ENCODE results near the gene MDC1.
"Not testable (repeated sequence)": the region's sequence is repeated elsewhere in the genome, so short reads cannot be mapped to it uniquely, and the experiment has no call there.

The MDC1 gene

DNA sequence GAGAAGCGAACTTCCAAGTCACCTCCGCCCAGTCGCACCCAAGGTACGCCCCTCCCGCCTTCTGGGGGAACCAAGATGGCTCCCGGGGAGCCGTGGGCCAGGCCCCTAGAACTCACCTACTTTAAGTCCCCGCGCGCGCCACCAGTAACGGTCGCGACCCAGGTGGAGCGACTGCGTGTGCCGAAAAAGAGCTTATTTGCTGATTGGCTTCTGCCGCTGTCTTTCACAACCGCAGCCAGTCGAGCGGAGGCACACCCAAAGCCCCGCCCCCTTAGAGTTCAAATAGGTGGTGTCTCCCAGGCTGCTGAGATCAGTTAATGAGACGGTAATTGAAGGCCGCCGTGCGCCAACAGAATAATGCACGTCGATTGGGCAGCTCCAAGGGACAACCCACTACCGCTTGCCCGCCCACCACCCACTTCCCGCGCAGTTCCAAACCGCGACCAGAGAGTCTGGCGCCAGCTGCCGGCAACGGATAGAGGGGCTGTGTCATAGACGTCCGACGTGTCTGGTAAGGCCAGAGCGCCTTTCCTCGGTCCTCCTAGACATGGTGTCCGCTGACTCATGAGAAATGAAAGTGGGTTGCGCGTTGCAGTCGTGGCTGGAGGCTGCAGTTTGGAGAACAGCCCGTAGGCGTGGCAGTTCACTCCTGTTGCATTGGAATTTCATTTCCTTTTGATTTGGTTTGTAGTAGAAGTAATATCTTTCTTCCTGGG, at the start of gene MDC1:
Gene MDC1, minus strand, starts transcription at position 153 of the 716 bp plus-strand sequence. CDS start 2,106 bp downstream, outside the sequence.
- in situ Hi-C loops (cut with MboI; ENCODE audit: low sequenced_read_pairs) = loop anchor here (5.0 kb wide), 1 partner anchor 35 kb away; no protein-coding TSS in a partner anchor

DNA sequence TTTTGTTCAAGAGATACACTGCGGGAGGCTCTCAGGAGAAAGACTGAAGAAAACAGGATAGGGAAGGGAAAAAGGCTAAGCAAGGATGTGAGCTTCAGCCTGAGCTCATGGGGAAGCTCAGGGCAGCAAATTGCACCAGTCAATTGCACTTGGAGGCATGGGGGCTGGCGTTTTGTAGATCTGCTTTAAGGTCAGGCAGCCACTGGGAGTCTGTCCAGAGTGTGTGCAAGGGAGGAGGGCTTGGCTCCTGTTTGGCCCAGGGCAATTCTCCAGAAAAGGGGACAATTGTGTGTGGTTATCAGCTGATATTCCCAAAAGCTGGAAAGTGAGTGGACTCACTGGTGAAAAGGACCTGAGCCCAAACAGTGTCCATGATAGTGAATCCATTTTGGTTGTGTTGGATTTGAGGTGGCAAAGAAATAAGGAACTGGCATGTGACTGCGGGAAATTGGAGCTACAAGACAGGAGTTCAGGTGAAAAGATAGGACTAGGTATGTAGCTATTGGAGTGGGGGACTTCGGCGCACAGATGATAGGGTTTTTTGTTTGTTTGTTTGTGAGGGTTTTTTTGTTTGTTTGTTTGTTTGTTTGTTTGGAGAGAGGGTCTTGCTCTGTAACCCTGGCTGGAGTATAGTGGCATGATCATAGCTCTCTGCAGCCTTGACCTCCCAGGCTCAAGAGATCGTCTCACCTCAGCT, 49.5 kb upstream of the MDC1 start:
- in situ Hi-C loops (cut with MboI; ENCODE audit: low sequenced_read_pairs) = no loop called here

DNA sequence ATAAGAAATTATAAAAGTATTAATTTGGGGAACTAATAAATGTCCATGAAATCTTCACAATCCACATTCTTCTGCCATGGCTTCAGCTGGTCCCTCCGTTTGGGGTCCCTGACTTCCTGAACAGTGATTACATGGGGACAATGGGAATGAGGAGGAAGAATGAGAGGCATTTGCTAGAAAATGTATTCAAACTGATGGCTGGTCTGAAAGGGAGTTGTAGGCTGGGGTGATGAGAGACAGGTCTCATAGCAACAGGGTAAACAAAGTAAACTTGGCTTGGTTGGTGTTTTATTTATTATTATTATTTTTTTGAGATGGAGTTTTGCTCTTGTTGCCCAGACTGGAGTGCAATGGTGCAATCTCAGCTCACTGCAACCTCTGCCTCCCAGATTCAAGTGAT, 48.4 kb upstream of the MDC1 start:
- in situ Hi-C loops (cut with MboI; ENCODE audit: low sequenced_read_pairs) = not testable (repeated sequence)

GRCh38 chr6:30764490-30765043, 47.5 kb upstream of the MDC1 start:
- in situ Hi-C loops (cut with MboI; ENCODE audit: low sequenced_read_pairs) = not testable (repeated sequence)

- in situ Hi-C loops (cut with MboI; ENCODE audit: low sequenced_read_pairs) = no loop called here
These were observed 46.8 kb upstream of the MDC1 start for GRCh38 chr6:30763618-30764489.

DNA sequence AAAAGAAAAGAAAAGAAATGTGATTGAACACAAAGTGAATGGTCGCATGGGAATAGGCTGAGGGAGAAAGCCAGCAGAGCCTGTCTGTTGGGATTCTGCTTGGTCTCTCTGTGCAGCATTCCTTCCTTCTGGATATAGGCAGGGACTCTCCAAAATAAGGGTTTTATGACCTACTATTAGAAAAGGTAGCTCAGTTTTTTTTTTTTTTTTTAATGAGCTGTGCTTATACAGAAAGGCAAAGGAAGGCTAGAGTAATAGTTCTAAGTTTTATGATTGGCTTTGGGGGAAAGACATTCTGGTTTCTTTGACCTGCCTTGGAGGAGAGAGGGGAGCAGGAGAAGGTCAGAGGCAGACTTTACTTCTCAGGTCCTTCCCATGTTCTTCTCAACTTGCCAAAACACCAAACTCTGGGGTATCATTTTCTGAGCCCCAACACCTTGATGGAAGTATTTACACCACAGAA, 46.1 kb upstream of the MDC1 start:
- in situ Hi-C loops (cut with MboI; ENCODE audit: low sequenced_read_pairs) = no loop called here

- in situ Hi-C loops (cut with MboI; ENCODE audit: low sequenced_read_pairs) = no loop called here
These were observed 44.8 kb upstream of the MDC1 start for GRCh38 chr6:30761791-30762429.

GRCh38 chr6:30760549-30760948, 43.5 kb upstream of the MDC1 start:
- in situ Hi-C loops (cut with MboI; ENCODE audit: low sequenced_read_pairs) = no loop called here

DNA sequence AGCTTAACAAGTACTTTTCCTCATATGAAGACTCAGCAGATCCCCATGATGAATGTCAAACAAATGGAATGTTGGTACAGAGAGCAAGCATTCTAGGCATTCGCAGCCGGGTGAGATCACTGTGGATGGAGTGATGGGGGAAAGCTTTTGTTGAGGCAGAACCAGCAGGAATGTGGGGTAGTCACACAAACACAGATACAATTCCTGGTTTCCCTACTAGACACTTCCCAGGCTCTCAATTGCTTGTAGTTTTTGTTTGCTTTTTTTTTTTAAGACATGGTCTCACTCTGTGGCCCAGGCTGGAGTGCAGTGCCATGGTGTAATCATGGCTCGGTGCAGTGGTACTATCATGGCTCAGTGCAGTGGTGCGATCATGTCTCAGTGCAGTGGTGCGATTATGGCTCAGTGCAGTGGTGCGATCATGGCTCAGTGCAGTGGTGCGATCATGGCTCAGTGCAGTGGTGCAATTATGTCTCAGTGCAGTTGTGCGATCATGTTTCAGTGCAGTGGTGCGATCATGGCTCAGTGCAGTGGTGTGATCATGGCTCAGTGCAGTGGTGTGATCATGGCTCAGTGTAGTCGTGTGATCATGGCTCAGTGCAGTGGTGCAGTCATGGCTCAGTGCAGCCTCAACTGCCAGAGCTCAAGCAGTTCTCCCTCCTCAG, 42.6 kb upstream of the MDC1 start:
- in situ Hi-C loops (cut with MboI; ENCODE audit: low sequenced_read_pairs) = no loop called here

- in situ Hi-C loops (cut with MboI; ENCODE audit: low sequenced_read_pairs) = no loop called here
These were observed 40.3 kb upstream of the MDC1 start for GRCh38 chr6:30757261-30757904.

DNA sequence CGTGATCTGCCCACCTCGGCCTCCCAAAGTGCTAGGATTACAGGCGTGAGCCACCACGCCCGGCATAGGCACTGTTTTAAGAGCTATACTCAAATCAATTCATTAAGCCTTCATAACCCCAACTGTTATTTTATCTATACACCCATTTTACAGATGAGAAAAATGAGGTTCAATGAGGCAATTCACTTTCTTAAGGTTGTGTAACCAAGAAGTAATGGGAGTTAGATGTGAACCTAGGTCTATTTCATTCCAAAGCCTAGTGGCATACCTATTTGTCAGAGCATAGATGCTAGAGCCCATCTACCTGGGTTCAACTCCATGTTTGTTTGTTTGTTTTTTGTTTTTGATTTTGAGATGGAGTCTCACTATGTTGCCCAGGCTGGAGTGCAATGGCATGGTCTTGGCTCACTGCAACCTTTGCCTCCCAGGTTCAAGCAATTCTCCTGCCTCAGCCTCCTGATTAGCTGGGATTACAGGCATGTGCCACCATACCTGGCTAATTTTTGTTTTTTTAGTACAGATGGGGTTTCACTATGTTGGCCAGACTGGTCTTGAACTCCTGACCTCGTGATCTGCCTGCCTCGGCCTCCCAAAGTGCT, 39.4 kb upstream of the MDC1 start:
- in situ Hi-C loops (cut with MboI; ENCODE audit: low sequenced_read_pairs) = not testable (repeated sequence)

- in situ Hi-C loops (cut with MboI; ENCODE audit: low sequenced_read_pairs) = no loop called here
These were observed 37.5 kb upstream of the MDC1 start for GRCh38 chr6:30754631-30755030.

- in situ Hi-C loops (cut with MboI; ENCODE audit: low sequenced_read_pairs) = no loop called here
These were observed 35.3 kb upstream of the MDC1 start for GRCh38 chr6:30752157-30752927.

- in situ Hi-C loops (cut with MboI; ENCODE audit: low sequenced_read_pairs) = no loop called here
These were observed 33.2 kb upstream of the MDC1 start for GRCh38 chr6:30750379-30750668.

- in situ Hi-C loops (cut with MboI; ENCODE audit: low sequenced_read_pairs) = no loop called here
These were observed 32.7 kb upstream of the MDC1 start for GRCh38 chr6:30749554-30750378.

GRCh38 chr6:30748851-30749540, 31.9 kb upstream of the MDC1 start:
- in situ Hi-C loops (cut with MboI; ENCODE audit: low sequenced_read_pairs) = no loop called here
